Adrenal gland (tissue), 5 donors: ENCODE results near the gene SEPHS1.

ENCODE experiments used
- CTCF ChIP-seq, 6 experiments: fragments of 450-650 bp in 4 of 6; fragments of 200-600 bp in 2 of 6; sonication (generic) in 1 of 6; IDR thresholded peaks; 1 replicate in 5 of 6; 2 replicates in 1 of 6; pipeline versions ENCODE4 v1.5.1 to v1.8.0; 2016 to 2021; ENCODE audit warnings: antibody characterized with exemption in 6 of 6, mild to moderate bottlenecking in 2 of 6, moderate library complexity in 1 of 6
- POLR2A ChIP-seq, 2 donors: fragments of 450-650 bp; IDR thresholded peaks; one replicate each; pipeline ENCODE4 v1.6.1; 2017; ENCODE audit warnings: antibody characterized with exemption in 2 of 2, mild to moderate bottlenecking in 2 of 2, moderate library complexity in 1 of 2
- donor health status: DM: no; HTN: no; CAD: no.

DNA sequence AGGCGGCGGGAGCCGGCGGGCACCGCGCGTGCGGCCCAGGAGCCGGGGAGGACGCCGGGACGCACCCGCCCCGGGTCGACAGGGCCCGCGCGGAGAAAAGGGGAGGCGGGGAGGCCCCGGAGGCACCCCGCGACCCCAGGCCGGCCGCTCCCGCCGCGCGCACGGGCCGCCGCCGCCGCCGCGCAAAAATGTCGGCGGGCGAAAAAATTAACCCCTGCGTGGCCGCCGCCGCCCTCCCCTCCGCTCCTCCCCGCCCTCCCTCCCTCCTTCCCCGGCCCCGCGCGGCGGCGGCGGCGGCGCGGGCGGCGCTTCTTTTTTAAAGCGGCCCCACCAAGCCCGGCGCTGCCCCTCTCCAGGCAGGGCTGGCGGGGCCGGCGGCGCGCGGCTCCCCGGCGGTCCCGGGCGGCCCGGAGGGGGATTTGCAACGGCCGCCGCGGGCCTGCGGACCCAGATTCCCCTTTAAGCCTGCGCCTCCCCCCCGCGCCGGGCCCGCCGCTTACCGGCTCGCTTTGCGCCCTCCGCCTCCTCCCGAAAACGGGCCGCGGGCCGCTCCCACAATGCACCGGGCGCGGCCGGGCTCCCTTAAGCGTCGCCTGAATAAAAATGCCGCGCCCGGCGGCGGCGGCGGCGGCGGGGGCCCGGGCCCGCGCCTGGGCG is 465 bp downstream of the SEPHS1 start:
- no peak for TF ChIP-seq CTCF (IDR thresholded peaks at IDR 0.05)
- peak in 1 of 2 donors; percentile 33 for TF ChIP-seq POLR2A (IDR thresholded peaks at IDR 0.05)
